Esophagus squamous epithelium (tissue), 5 donors: ENCODE results near the gene TARS2. TPM values are rescaled to one million over a fixed set of nuclear protein-coding genes. Genes with fewer than 3 reads are reported as not detected.

Source experiments
- DNase-seq: peaks from one replicate; lab custom pipeline; 2025; lab: John Stamatoyannopoulos, UW
- H3K27ac ChIP-seq, 4 donors: fragments of 200-600 bp; sonication (generic); one replicate each; pipeline ENCODE4 v1.5.1; 2016 to 2019; ENCODE audit warnings: mild to moderate bottlenecking in 1 of 4
- H3K27me3 ChIP-seq, 4 donors: fragments of 200-600 bp; sonication (generic); 1 replicate in 3 of 4; 2 replicates in 1 of 4; pipeline versions ENCODE4 v1.5.1 to v1.6.0; 2017 to 2021; ENCODE audit warnings: antibody characterized with exemption in 1 of 4
- H3K36me3 ChIP-seq, 3 donors: fragments of 200-600 bp; sonication (generic); one replicate each; pipeline ENCODE4 v1.5.1; 2016 to 2019
- H3K4me1 ChIP-seq, 3 donors: fragments of 200-600 bp; sonication (generic); one replicate each; pipeline ENCODE4 v1.5.1; 2017 to 2019
- H3K4me3 ChIP-seq, 4 donors: fragments of 200-600 bp; sonication (generic); 1 replicate in 3 of 4; 2 replicates in 1 of 4; pipeline ENCODE4 v1.5.1; 2016 to 2019; ENCODE audit warnings: mild to moderate bottlenecking in 2 of 4, moderate library complexity in 1 of 4
- H3K9me3 ChIP-seq, 3 donors: fragments of 200-600 bp; sonication (generic); one replicate each; pipeline ENCODE4 v1.5.1; 2016 to 2019
- CTCF ChIP-seq, 6 experiments: fragments of 450-650 bp in 4 of 6; fragments of 200-600 bp in 2 of 6; sonication (generic) in 2 of 6; IDR thresholded peaks; one replicate each; pipeline ENCODE4 v1.5.1; 2016 to 2019; ENCODE audit warnings: antibody characterized with exemption in 6 of 6, mild to moderate bottlenecking in 4 of 6, moderate library complexity in 4 of 6
- POLR2A ChIP-seq, 4 donors: fragments of 450-650 bp; IDR thresholded peaks; one replicate each; pipeline ENCODE4 v1.6.1; 2017; ENCODE audit warnings: antibody characterized with exemption in 4 of 4, mild to moderate bottlenecking in 4 of 4, moderate library complexity in 3 of 4
- WGBS, 2 donors: methylation state at CpG; one replicate each; pipeline ENCODE4 v1.1.5; 2018; 5-methylcytosine and 5-hydroxymethylcytosine counted together
- intact Hi-C: fragments of 100-400 bp; cut with DNase I; formaldehyde crosslinking; loops from one replicate; pipeline ENCODE4 v1.15.0; 2022
- total RNA-seq, 4 donors: library from RNA; depleted of rRNA; stranded (reverse); fragments of >200 nt; gene quantifications; one replicate each; pipeline ENCODE4 v1.1.0, GENCODE V29; 2016
- donor health status: DM: yes; HTN: yes; CAD: no.

TARS2 gene
- total RNA-seq, 4 donors from 2014 or later = 10.5 to 16.5 (median 13.7) TPM

GRCh38 chr1:150511985-150512660 is 24.9 kb downstream of the TARS2 start:
- intact Hi-C loops = no loop called here
- Histone ChIP-seq H3K9me3 (no peaks in the 10 kb centered on the region), H3K4me3 (peak overlapping the region in 2 of 4 donors; percentile 41 to 46), H3K27me3 (no peaks in the 10 kb centered on the region), H3K4me1 (peaks cover 24 to 89% (median 29%) of the 10 kb centered on the region in 3 donors), H3K36me3 (peaks cover 0 to 40% (median 4%) of the 10 kb centered on the region in 3 donors), H3K27ac (peak overlapping the region; percentile 30 to 92 (median 88))
- no peak for TF ChIP-seq POLR2A (IDR thresholded peaks at IDR 0.05)
- no peak for TF ChIP-seq CTCF (IDR thresholded peaks at IDR 0.05)
- DNase-seq = no peak
- 85 to 87% methylated on average over 15 to 17 of the region's 17 CpGs for WGBS, 2 donors

DNA sequence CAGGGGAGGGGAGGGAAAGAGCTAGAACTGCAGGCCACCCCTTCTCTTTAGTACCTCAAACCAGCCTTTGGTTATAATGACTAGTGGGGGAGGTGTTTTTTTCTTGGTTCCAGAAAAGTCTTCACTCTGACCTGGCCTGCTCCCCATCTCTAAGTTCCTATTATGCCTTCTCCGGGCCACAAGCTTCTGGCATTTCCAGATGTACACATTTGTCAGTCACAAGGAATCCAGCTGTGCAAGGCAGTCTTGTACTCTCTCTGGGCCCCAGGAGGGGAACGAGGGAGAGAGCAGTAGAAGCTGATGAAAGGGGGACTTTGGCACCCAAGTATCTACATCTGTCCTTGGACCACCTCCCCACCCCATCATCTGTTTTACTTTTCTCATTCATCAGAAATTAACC is 25.6 kb downstream of the TARS2 start:
- Histone ChIP-seq H3K36me3 (peaks cover 0 to 37% (median 4%) of the 10 kb centered on the region in 3 donors), H3K27me3 (no peaks in the 10 kb centered on the region), H3K4me1 (peaks cover 22 to 90% (median 23%) of the 10 kb centered on the region in 3 donors), H3K9me3 (no peaks in the 10 kb centered on the region), H3K27ac (peak overlapping the region; percentile 30 to 92 (median 88)), H3K4me3 (peak overlapping the region in 1 of 4 donors; percentile 46)
- no peak for TF ChIP-seq CTCF (IDR thresholded peaks at IDR 0.05)
- no peak for TF ChIP-seq POLR2A (IDR thresholded peaks at IDR 0.05)
- 52 to 67% methylated on average over 2 of the region's 2 CpGs for WGBS, 2 donors
- no peak for DNase-seq
- intact Hi-C loops = no loop called here

- 38 to 62% methylated on average over 4 to 7 of the region's 7 CpGs for WGBS, 2 donors
- no peak overlapping the region for H3K4me3 ChIP-seq
- peak overlapping the region; percentile 57 to 92 (median 88) for H3K27ac ChIP-seq
- H3K9me3 ChIP-seq = no peaks in the 10 kb centered on the region
- H3K36me3 ChIP-seq = peaks cover 0 to 37% (median 4%) of the 10 kb centered on the region in 3 donors
- intact Hi-C loops = no loop called here
- peaks cover 19 to 89% (median 19%) of the 10 kb centered on the region in 3 donors for H3K4me1 ChIP-seq
- no peak for TF ChIP-seq POLR2A (IDR thresholded peaks at IDR 0.05)
- no peak for TF ChIP-seq CTCF (IDR thresholded peaks at IDR 0.05)
- no peaks in the 10 kb centered on the region for H3K27me3 ChIP-seq
- no peak for DNase-seq
These were observed 26.2 kb downstream of the TARS2 start for GRCh38 chr1:150513351-150513791.

- TF ChIP-seq POLR2A (IDR thresholded peaks at IDR 0.05) (no peak), CTCF (IDR thresholded peaks at IDR 0.05) (no peak)
- Histone ChIP-seq H3K4me3 (no peak overlapping the region), H3K4me1 (peaks cover 11 to 80% (median 19%) of the 10 kb centered on the region in 3 donors), H3K27me3 (no peaks in the 10 kb centered on the region), H3K36me3 (peaks cover 0 to 36% (median 4%) of the 10 kb centered on the region in 3 donors), H3K9me3 (no peaks in the 10 kb centered on the region), H3K27ac (peak overlapping the region; percentile 49 to 92 (median 88))
- intact Hi-C loops = no loop called here
- no peak for DNase-seq
- WGBS, 2 donors = 92 to 98% methylated on average over 5 to 9 of the region's 9 CpGs
These were observed 27.0 kb downstream of the TARS2 start for GRCh38 chr1:150514260-150514659.

GRCh38 chr1:150514913-150515327 is 27.7 kb downstream of the TARS2 start:
- no peak for DNase-seq
- Histone ChIP-seq H3K27me3 (no peaks in the 10 kb centered on the region), H3K4me3 (peak overlapping the region; percentile 32 to 77 (median 55)), H3K4me1 (peaks cover 9 to 74% (median 19%) of the 10 kb centered on the region in 3 donors), H3K27ac (peak overlapping the region; percentile 86 to 94 (median 91)), H3K36me3 (peaks cover 0 to 30% (median 4%) of the 10 kb centered on the region in 3 donors), H3K9me3 (no peaks in the 10 kb centered on the region)
- intact Hi-C loops = no loop called here
- 25 to 32% methylated on average over 15 to 21 of the region's 21 CpGs for WGBS, 2 donors
- no peak for TF ChIP-seq CTCF (IDR thresholded peaks at IDR 0.05)
- no peak for TF ChIP-seq POLR2A (IDR thresholded peaks at IDR 0.05)
